ENCODE results near the gene MUC5AC.
"Not testable (repeated sequence)": the region's sequence is repeated elsewhere in the genome, so short reads cannot be mapped to it uniquely, and the experiment has no call there.

Gene MUC5AC

GRCh38 chr11:1148752-1149180, 9.0 kb upstream of the MUC5AC start:
- no peak for DNase-seq (ENCODE audit: low spot score)

- DNase-seq (ENCODE audit: low spot score) = no peak
Measured at GRCh38 chr11:1149545-1149944, 8.2 kb upstream of the MUC5AC start.

GRCh38 chr11:1150116-1150515, 7.6 kb upstream of the MUC5AC start:
- no peak for DNase-seq (ENCODE audit: low spot score)

GRCh38 chr11:1150769-1151365, 6.9 kb upstream of the MUC5AC start:
- DNase-seq (ENCODE audit: low spot score) = no peak

- DNase-seq (ENCODE audit: low spot score) = no peak
Measured at GRCh38 chr11:1151366-1152315, 6.1 kb upstream of the MUC5AC start.

- no peak for DNase-seq (ENCODE audit: low spot score)
Measured at GRCh38 chr11:1152316-1153104, 5.2 kb upstream of the MUC5AC start.

GRCh38 chr11:1153105-1153950, 4.4 kb upstream of the MUC5AC start:
- no peak for DNase-seq (ENCODE audit: low spot score)

GRCh38 chr11:1153951-1154493, 3.7 kb upstream of the MUC5AC start:
- DNase-seq (ENCODE audit: low spot score) = no peak

GRCh38 chr11:1154656-1155055, 3.1 kb upstream of the MUC5AC start:
- not testable (repeated sequence) for DNase-seq (ENCODE audit: low spot score)

GRCh38 chr11:1155274-1155693, 2.5 kb upstream of the MUC5AC start:
- no peak for DNase-seq (ENCODE audit: low spot score)

GRCh38 chr11:1156506-1157340, 1.0 kb upstream of the MUC5AC start:
- no peak for DNase-seq (ENCODE audit: low spot score)

GRCh38 chr11:1157341-1157644, 460 bp upstream of the MUC5AC start:
- DNase-seq (ENCODE audit: low spot score) = no peak

- DNase-seq (ENCODE audit: low spot score) = no peak
Measured at GRCh38 chr11:1158681-1159487, 1.1 kb downstream of the MUC5AC start.

- DNase-seq (ENCODE audit: low spot score) = not testable (repeated sequence)
Measured at GRCh38 chr11:1159488-1160220, 1.9 kb downstream of the MUC5AC start.

- no peak for DNase-seq (ENCODE audit: low spot score)
Measured at GRCh38 chr11:1160231-1161101, 2.7 kb downstream of the MUC5AC start.

- no peak for DNase-seq (ENCODE audit: low spot score)
Measured at GRCh38 chr11:1161410-1162137, 3.8 kb downstream of the MUC5AC start.

- no peak for DNase-seq (ENCODE audit: low spot score)
Measured at GRCh38 chr11:1162138-1162475, 4.4 kb downstream of the MUC5AC start.

Measured in pons (tissue), 1 donor.